HFFc6 (cell line): ENCODE measurements around the gene MTARC1. TPM values are rescaled to one million over a fixed set of nuclear protein-coding genes. Genes with fewer than 3 reads are reported as not detected.
A peak's percentile ranks its signal among the peaks of the same experiment; 100 is the strongest.

Experiments
- DNase-seq: peaks from one replicate; pipeline ENCODE4 v3.0.0-alpha.2; 2018
- H3K27ac Mint-ChIP-seq: 2 replicates; pipeline ENCODE4 v1.8.0; 2020; ENCODE audit warnings: mild to moderate bottlenecking, mixed read lengths
- H3K27me3 Mint-ChIP-seq: 2 replicates; pipeline ENCODE4 v1.8.0; 2021; ENCODE audit warnings: mild to moderate bottlenecking, moderate library complexity, mixed read lengths; ENCODE audit not compliant: insufficient read depth
- H3K36me3 Mint-ChIP-seq: 2 replicates; pipeline ENCODE4 v1.8.0; 2021; ENCODE audit warnings: low read depth, mixed read lengths
- H3K4me1 Mint-ChIP-seq: 2 replicates; pipeline ENCODE4 v1.8.0; 2020; ENCODE audit warnings: low read depth, mixed read lengths
- H3K4me3 Mint-ChIP-seq: 2 replicates; pipeline ENCODE4 v1.8.0; 2020; ENCODE audit warnings: mild to moderate bottlenecking, moderate library complexity, mixed read lengths
- H3K9me3 Mint-ChIP-seq: 2 replicates; pipeline ENCODE4 v1.8.0; 2020; ENCODE audit warnings: mild to moderate bottlenecking, mixed read lengths
- total RNA-seq, 6 experiments: library from RNA; stranded (reverse); fragmentation: NEBNext Ultra II Directional; extraction: Animal tissue kit (Norgen Biotek cat#: 25700); gene quantifications; 2 replicates in 1 of 6; 3 replicates in 5 of 6; pipeline ENCODE4 v1.2.3, GENCODE V29; 2021
- TF ChIP-seq, protein P1 (sequence below): fragments of 200-600 bp; sonication (generic); IDR thresholded peaks from 2 replicates; pipeline ENCODE4 v1.5.0; 2021; ENCODE audit warnings: antibody characterized with exemption, mild to moderate bottlenecking

The MTARC1 gene
- total RNA-seq, 6 experiments from 2014 or later = 1.1 to 1.9 (median 1.7) TPM

GRCh38 chr1:220809704-220810103 lies 23.0 kb downstream of the MTARC1 start:
- Mint-ChIP-seq H3K36me3 (no peaks in the 10 kb centered on the region; the same call in 1 of the 2 replicates), H3K9me3 (no peaks in the 10 kb centered on the region)

DNA sequence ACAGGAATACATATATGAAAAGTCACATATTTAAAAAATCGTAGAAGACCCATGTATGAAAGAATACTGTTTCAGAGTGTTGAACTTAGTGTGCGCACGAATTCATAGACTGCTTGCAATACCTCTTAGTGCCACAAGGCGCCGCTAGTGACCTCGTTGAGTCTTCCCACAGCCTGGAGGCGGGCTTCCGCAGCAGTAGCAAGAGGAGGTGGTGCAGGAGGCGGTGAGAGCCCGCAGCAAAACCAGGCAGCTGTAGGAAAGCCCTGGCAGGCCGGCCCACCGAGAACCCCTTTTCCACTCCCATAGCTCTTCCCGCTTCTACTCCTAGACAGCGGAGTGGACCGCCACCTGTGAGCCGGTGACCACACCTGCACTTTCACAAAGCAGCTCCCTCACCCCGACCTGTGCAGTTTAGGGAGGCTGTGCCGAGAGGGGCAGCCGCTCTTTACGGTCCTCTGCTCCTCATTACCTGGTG lies 23.5 kb downstream of the MTARC1 start:
- H3K9me3 Mint-ChIP-seq = no peaks in the 10 kb centered on the region
- H3K4me1 Mint-ChIP-seq = peaks cover 10% of the 10 kb centered on the region
- DNase-seq = peak; percentile 66
- H3K27me3 Mint-ChIP-seq = no peaks in the 10 kb centered on the region
- H3K27ac Mint-ChIP-seq = no peak overlapping the region
- H3K4me3 Mint-ChIP-seq = peak overlapping the region; percentile 69; the same call in 1 of the 2 replicates
- TF ChIP-seq, protein P1, sequence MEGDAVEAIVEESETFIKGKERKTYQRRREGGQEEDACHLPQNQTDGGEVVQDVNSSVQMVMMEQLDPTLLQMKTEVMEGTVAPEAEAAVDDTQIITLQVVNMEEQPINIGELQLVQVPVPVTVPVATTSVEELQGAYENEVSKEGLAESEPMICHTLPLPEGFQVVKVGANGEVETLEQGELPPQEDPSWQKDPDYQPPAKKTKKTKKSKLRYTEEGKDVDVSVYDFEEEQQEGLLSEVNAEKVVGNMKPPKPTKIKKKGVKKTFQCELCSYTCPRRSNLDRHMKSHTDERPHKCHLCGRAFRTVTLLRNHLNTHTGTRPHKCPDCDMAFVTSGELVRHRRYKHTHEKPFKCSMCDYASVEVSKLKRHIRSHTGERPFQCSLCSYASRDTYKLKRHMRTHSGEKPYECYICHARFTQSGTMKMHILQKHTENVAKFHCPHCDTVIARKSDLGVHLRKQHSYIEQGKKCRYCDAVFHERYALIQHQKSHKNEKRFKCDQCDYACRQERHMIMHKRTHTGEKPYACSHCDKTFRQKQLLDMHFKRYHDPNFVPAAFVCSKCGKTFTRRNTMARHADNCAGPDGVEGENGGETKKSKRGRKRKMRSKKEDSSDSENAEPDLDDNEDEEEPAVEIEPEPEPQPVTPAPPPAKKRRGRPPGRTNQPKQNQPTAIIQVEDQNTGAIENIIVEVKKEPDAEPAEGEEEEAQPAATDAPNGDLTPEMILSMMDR = peak; percentile 97
- no peaks in the 10 kb centered on the region; the same call in 1 of the 2 replicates for H3K36me3 Mint-ChIP-seq

More at GRCh38 chr1:220809704-220810103, 23.0 kb downstream of the MTARC1 start:
- no peak for DNase-seq
- Mint-ChIP-seq H3K4me1 (peaks cover 10% of the 10 kb centered on the region), H3K4me3 (no peak overlapping the region), H3K27me3 (peaks cover 2% of the 10 kb centered on the region; the same call in 1 of the 2 replicates), H3K27ac (no peak overlapping the region)
- TF ChIP-seq, protein P1 = no peak

DNA sequence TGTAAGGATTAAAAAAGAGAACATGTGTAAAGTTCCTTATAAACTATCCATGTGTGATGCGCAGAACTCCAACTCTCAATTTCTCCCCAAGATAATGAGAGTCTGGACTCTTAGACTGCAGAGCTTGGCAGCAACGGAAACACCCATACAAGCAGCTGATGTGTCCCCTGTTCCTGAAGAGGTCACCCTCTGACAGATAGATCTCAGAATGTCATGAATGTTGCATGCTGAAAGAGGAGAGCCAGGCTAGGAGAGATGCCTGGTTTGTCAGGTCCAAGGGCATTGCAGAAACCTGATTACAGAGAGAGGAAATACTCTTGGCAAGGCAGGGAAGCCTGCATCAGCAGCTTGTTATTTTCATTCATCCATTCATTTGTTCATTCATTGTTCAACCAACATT lies 24.2 kb downstream of the MTARC1 start:
- Mint-ChIP-seq H3K4me1 (peaks cover 10% of the 10 kb centered on the region), H3K27ac (no peak overlapping the region), H3K9me3 (no peaks in the 10 kb centered on the region), H3K4me3 (no peak overlapping the region), H3K27me3 (no peaks in the 10 kb centered on the region), H3K36me3 (no peaks in the 10 kb centered on the region; the same call in 1 of the 2 replicates)
- TF ChIP-seq, protein P1 = no peak
- no peak for DNase-seq

DNA sequence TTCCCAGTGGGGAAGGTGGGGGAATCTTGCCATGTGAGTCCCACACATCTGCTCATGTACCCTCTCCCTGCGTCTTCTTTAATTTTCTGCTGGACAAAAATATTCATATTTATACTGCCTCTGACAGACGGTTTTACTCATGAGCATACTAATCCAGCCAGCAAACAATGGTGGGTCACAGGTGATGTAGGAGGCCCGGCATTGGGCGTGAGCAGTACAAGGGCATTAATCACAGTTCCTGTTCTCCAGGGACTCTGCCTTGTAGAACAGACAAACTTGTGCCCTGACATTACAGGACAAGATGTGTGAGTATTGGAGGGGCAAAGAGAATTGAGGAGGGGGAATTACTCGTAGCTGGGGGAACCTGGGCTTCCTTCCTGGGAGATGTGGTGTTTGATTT lies 25.0 kb downstream of the MTARC1 start:
- Mint-ChIP-seq H3K9me3 (no peaks in the 10 kb centered on the region), H3K27ac (no peak overlapping the region), H3K27me3 (no peaks in the 10 kb centered on the region), H3K4me1 (peaks cover 10% of the 10 kb centered on the region), H3K4me3 (no peak overlapping the region), H3K36me3 (no peaks in the 10 kb centered on the region; the same call in 1 of the 2 replicates)
- no peak for DNase-seq
- TF ChIP-seq, protein P1 = no peak

GRCh38 chr1:220812308-220812707 lies 25.6 kb downstream of the MTARC1 start:
- DNase-seq = no peak
- Mint-ChIP-seq H3K4me1 (peaks cover 10% of the 10 kb centered on the region), H3K9me3 (no peaks in the 10 kb centered on the region), H3K27ac (no peak overlapping the region), H3K4me3 (no peak overlapping the region), H3K27me3 (peaks cover 1% of the 10 kb centered on the region; the same call in 1 of the 2 replicates), H3K36me3 (no peaks in the 10 kb centered on the region; the same call in 1 of the 2 replicates)
- TF ChIP-seq, protein P1 = no peak
